ENCODE measurements around the gene TMPRSS3.

GRCh38 chr21:42387843-42388340 lies 8.0 kb downstream of the TMPRSS3 start:
- TF ChIP-seq CTCF (IDR thresholded peaks at IDR 0.05; ENCODE audit: low read depth, low read length, poor library complexity, severe bottlenecking) (no peak), EZH2phosphoT487 (IDR thresholded peaks at IDR 0.05; ENCODE audit: borderline replicate concordance, low read length) (no peak)
